ENCODE data around the gene SCAANT1. TPM values are rescaled to one million over a fixed set of nuclear protein-coding genes. Genes with fewer than 3 reads are reported as not detected.

The SCAANT1 gene
- total and polyA plus RNA-seq, 3 donors from 2014 or later, result 4.4 TPM; not detected in 2

- intact Hi-C loops (cut with DNase I; ENCODE audit: low total_unique reads), result no loop called here
- no peaks in the 10 kb centered on the region for H3K9me3 ChIP-seq
Observed at GRCh38 chr3:63922491-63923199, 10.5 kb upstream of the SCAANT1 start.

GRCh38 chr3:63921741-63922482 lies 9.7 kb upstream of the SCAANT1 start:
- TF ChIP-seq POLR2A (IDR thresholded peaks at IDR 0.05), result no peak
- TF ChIP-seq CTCF (IDR thresholded peaks at IDR 0.05), result no peak
- WGBS, 2 donors, result 92% methylated on average over 6 of the region's 6 CpGs
- Histone ChIP-seq H3K36me3 (ENCODE audit: low read depth, missing control alignments) (no peaks in the 10 kb centered on the region), H3K27me3 (no peaks in the 10 kb centered on the region), H3K9me3 (no peaks in the 10 kb centered on the region), H3K4me3 (no peak overlapping the region), H3K4me1 (no peaks in the 10 kb centered on the region), H3K27ac (no peak overlapping the region)
- intact Hi-C loops (cut with DNase I; ENCODE audit: low total_unique reads), result no loop called here
- no peak for DNase-seq

More at GRCh38 chr3:63922491-63923199, 10.5 kb upstream of the SCAANT1 start:
- no peak for DNase-seq
- TF ChIP-seq CTCF (IDR thresholded peaks at IDR 0.05), result no peak
- TF ChIP-seq POLR2A (IDR thresholded peaks at IDR 0.05), result no peak
- no peaks in the 10 kb centered on the region for H3K36me3 ChIP-seq (ENCODE audit: low read depth, missing control alignments)
- H3K27me3 ChIP-seq, result no peaks in the 10 kb centered on the region
- H3K27ac ChIP-seq, result no peak overlapping the region
- 68 to 80% methylated on average over 2 of the region's 2 CpGs for WGBS, 2 donors
- H3K4me3 ChIP-seq, result no peak overlapping the region
- H3K4me1 ChIP-seq, result no peaks in the 10 kb centered on the region

- no peak for DNase-seq
- 80 to 85% methylated on average over 5 of the region's 5 CpGs for WGBS, 2 donors
- H3K36me3 ChIP-seq (ENCODE audit: low read depth, missing control alignments), result no peaks in the 10 kb centered on the region
- H3K27ac ChIP-seq, result no peak overlapping the region
- H3K4me3 ChIP-seq, result no peak overlapping the region
- no peaks in the 10 kb centered on the region for H3K4me1 ChIP-seq
- no peaks in the 10 kb centered on the region for H3K27me3 ChIP-seq
- H3K9me3 ChIP-seq, result no peaks in the 10 kb centered on the region
- TF ChIP-seq CTCF (IDR thresholded peaks at IDR 0.05), result no peak
- no peak for TF ChIP-seq POLR2A (IDR thresholded peaks at IDR 0.05)
- intact Hi-C loops (cut with DNase I; ENCODE audit: low total_unique reads), result no loop called here
Observed at GRCh38 chr3:63920001-63920400, 7.8 kb upstream of the SCAANT1 start.

- no peaks in the 10 kb centered on the region for H3K36me3 ChIP-seq (ENCODE audit: low read depth, missing control alignments)
- no peak overlapping the region for H3K27ac ChIP-seq
- intact Hi-C loops (cut with DNase I; ENCODE audit: low total_unique reads), result no loop called here
Observed at GRCh38 chr3:63918321-63918720, 6.1 kb upstream of the SCAANT1 start.

More at GRCh38 chr3:63918321-63918720, 6.1 kb upstream of the SCAANT1 start:
- peaks cover 6% of the 10 kb centered on the region for H3K4me1 ChIP-seq
- no peak overlapping the region for H3K4me3 ChIP-seq
- H3K9me3 ChIP-seq, result no peaks in the 10 kb centered on the region
- TF ChIP-seq CTCF (IDR thresholded peaks at IDR 0.05) (no peak), POLR2A (IDR thresholded peaks at IDR 0.05) (no peak)
- no peak for DNase-seq
- no peaks in the 10 kb centered on the region for H3K27me3 ChIP-seq
